Adrenal gland (tissue), 12 donors: ENCODE measurements around the gene ATXN2L. TPM values are rescaled to one million over a fixed set of nuclear protein-coding genes. Genes with fewer than 3 reads are reported as not detected.
A peak's percentile ranks its signal among the peaks of the same experiment; 100 is the strongest.

Experiments
- DNase-seq, 7 donors: peaks; one replicate each; pipeline ENCODE4 v3.0.0-alpha.2; 2019 to 2020
- H3K27ac ChIP-seq, 5 donors: fragments of 200-600 bp; sonication (generic) in 4 of 5; 1 replicate in 3 of 5; 2 replicates in 2 of 5; pipeline versions ENCODE4 v1.5.1 to v1.8.0; 2016 to 2020; ENCODE audit warnings: mild to moderate bottlenecking in 1 of 5
- H3K27me3 ChIP-seq: fragments of 200-600 bp; 2 replicates; pipeline ENCODE4 v1.8.0; 2021
- H3K36me3 ChIP-seq, 2 donors: fragments of 200-600 bp; replicated peaks in 1 of 2; 1 replicate in 1 of 2; 2 replicates in 1 of 2; pipeline versions ENCODE4 v1.5.1 to v1.8.0; 2018 to 2022
- H3K4me1 ChIP-seq, 2 donors: fragments of 200-600 bp; replicated peaks in 1 of 2; 1 replicate in 1 of 2; 2 replicates in 1 of 2; pipeline versions ENCODE4 v1.5.1 to v1.8.0; 2018 to 2021
- H3K4me3 ChIP-seq, 4 donors: fragments of 200-600 bp; sonication (generic) in 3 of 4; one replicate each; pipeline ENCODE4 v1.5.1; 2016 to 2018
- H3K9me3 ChIP-seq, 3 donors: fragments of 200-600 bp; sonication (generic) in 1 of 3; replicated peaks in 1 of 3; 1 replicate in 2 of 3; 2 replicates in 1 of 3; pipeline versions ENCODE4 v1.5.1 to v1.8.0; 2016 to 2021
- CTCF ChIP-seq, 6 experiments: fragments of 450-650 bp in 4 of 6; fragments of 200-600 bp in 2 of 6; sonication (generic) in 1 of 6; IDR thresholded peaks; 1 replicate in 5 of 6; 2 replicates in 1 of 6; pipeline versions ENCODE4 v1.5.1 to v1.8.0; 2016 to 2021; ENCODE audit warnings: antibody characterized with exemption in 6 of 6, mild to moderate bottlenecking in 2 of 6, moderate library complexity in 1 of 6
- POLR2A ChIP-seq, 2 donors: fragments of 450-650 bp; IDR thresholded peaks; one replicate each; pipeline ENCODE4 v1.6.1; 2017; ENCODE audit warnings: antibody characterized with exemption in 2 of 2, mild to moderate bottlenecking in 2 of 2, moderate library complexity in 1 of 2
- WGBS, 4 donors: extraction: QIAGEN DNeasy Blood & Tissue Kit in 2 of 4; methylation state at CpG; one replicate each; pipeline versions ENCODE4 v1.1.5 to v1.1.7; 2013 to 2017; 5-methylcytosine and 5-hydroxymethylcytosine counted together
- intact Hi-C, 2 donors: fragments of 100-400 bp; cut with DNase I; formaldehyde crosslinking; loops; one replicate each; pipeline versions ENCODE4 v1.14.1 to v1.15.0; 2022 to 2023
- polyA plus RNA-seq, 3 donors: library from polyadenylated mRNA; stranded (reverse); fragments of 200-250 nt in 2 of 3; fragments of 350-450 nt in 1 of 3; fragmentation: Illumina TruSeq in 1 of 3; extraction: RNeasy Lipid Tissue Mini Kit (QIAGEN cat#74804) in 1 of 3; gene quantifications; one replicate each; pipeline ENCODE4 v1.2.3, GENCODE V29; 2013 to 2014
- total RNA-seq, 9 donors: library from RNA; depleted of rRNA in 4 of 9; stranded (reverse); fragments of >200 nt in 4 of 9; fragments of 120-200 nt in 1 of 9; fragmentation: NEBNext Ultra II Directional in 1 of 9; extraction: Animal tissue kit (Norgen Biotek cat#: 25700) in 1 of 9; gene quantifications; one replicate each; pipeline versions ENCODE4 v1.1.0 to v1.2.4, GENCODE V29; 2013 to 2023
- donor health status: healthy with polysubstance abuse.
- donor health status: Bipolar disorder and iron deficiency.
- donor health status: DM: yes; HTN: yes; CAD: no.
- donor health status: DM: no; HTN: no; CAD: no.
- donor health status: DM: no; HTN: no; CAD: no.
- donor health status: DM: yes; HTN: yes; CAD: no.

The ATXN2L gene
- total and polyA plus RNA-seq, 12 donors: 26.1 to 342 (median 90.5) TPM

- peak overlapping the region; percentile 40 to 91 (median 86) for H3K27ac ChIP-seq
- peak in 1 of 7 donors; percentile 11 for DNase-seq
- TF ChIP-seq CTCF (IDR thresholded peaks at IDR 0.05) (no peak), POLR2A (IDR thresholded peaks at IDR 0.05) (no peak)
- 17 to 23% (median 19%) methylated on average over 2 to 5 of the region's 5 CpGs; no CpG with 5 or more reads in 1 of the 4 donors for WGBS, 4 donors
- intact Hi-C loops: loop anchor here in 1 of 2 donors (2.0 kb wide), 1 partner anchor 24 kb away; the partner anchor contains the start of gene ATXN2L
- no peaks in the 10 kb centered on the region for H3K27me3 ChIP-seq
- peak overlapping the region; percentile 19 to 96 (median 87) for H3K4me3 ChIP-seq
- peaks cover 0 to 31% of the 10 kb centered on the region in 2 donors for H3K36me3 ChIP-seq
- no peaks in the 10 kb centered on the region for H3K9me3 ChIP-seq
- peaks cover 15 to 20% of the 10 kb centered on the region in 2 donors for H3K4me1 ChIP-seq
Measured at GRCh38 chr16:28846933-28847273, 24.1 kb downstream of the ATXN2L start.

GRCh38 chr16:28858421-28858820, 35.6 kb downstream of the ATXN2L start:
- intact Hi-C loops: no loop called here
- H3K4me1 ChIP-seq: peaks cover 7% of the 10 kb centered on the region in 2 donors
- H3K36me3 ChIP-seq: no peaks in the 10 kb centered on the region
- H3K4me3 ChIP-seq: no peak overlapping the region
- DNase-seq: peak in 1 of 7 donors; percentile 18
- WGBS, 4 donors: 60 to 82% (median 70%) methylated on average over 8 of the region's 8 CpGs
- peak in 1 of 2 donors; percentile 29 for TF ChIP-seq POLR2A (IDR thresholded peaks at IDR 0.05)
- TF ChIP-seq CTCF (IDR thresholded peaks at IDR 0.05): no peak
- no peaks in the 10 kb centered on the region for H3K9me3 ChIP-seq
- peak overlapping the region in 4 of 5 donors; percentile 35 to 80 (median 48) for H3K27ac ChIP-seq
- no peaks in the 10 kb centered on the region for H3K27me3 ChIP-seq

- TF ChIP-seq CTCF (IDR thresholded peaks at IDR 0.05) (no peak), POLR2A (IDR thresholded peaks at IDR 0.05) (no peak)
- Histone ChIP-seq H3K27ac (peak overlapping the region in 2 of 5 donors; percentile 14 to 54), H3K36me3 (no peaks in the 10 kb centered on the region), H3K27me3 (no peaks in the 10 kb centered on the region), H3K4me3 (no peak overlapping the region), H3K4me1 (peaks cover 7 to 8% of the 10 kb centered on the region in 2 donors), H3K9me3 (no peaks in the 10 kb centered on the region)
- DNase-seq: no peak
- intact Hi-C loops: no loop called here
- WGBS, 4 donors: 74 to 91% (median 85%) methylated on average over 4 of the region's 4 CpGs
Measured at GRCh38 chr16:28859326-28859725, 36.5 kb downstream of the ATXN2L start.

GRCh38 chr16:28863929-28864793, 41.4 kb downstream of the ATXN2L start:
- DNase-seq: peak in 6 of 7 donors; percentile 51 to 67 (median 60)

More at GRCh38 chr16:28863929-28864793, 41.4 kb downstream of the ATXN2L start:
- H3K27me3 ChIP-seq: no peaks in the 10 kb centered on the region
- intact Hi-C loops: no loop called here
- H3K27ac ChIP-seq: peak overlapping the region; percentile 55 to 95 (median 89)
- H3K9me3 ChIP-seq: no peaks in the 10 kb centered on the region
- TF ChIP-seq CTCF (IDR thresholded peaks at IDR 0.05) (no peak), POLR2A (IDR thresholded peaks at IDR 0.05) (no peak)
- H3K36me3 ChIP-seq: peaks cover 0 to 24% of the 10 kb centered on the region in 2 donors
- 3 to 18% (median 4%) methylated on average over 7 to 42 of the region's 42 CpGs for WGBS, 4 donors
- H3K4me1 ChIP-seq: peaks cover 12 to 18% of the 10 kb centered on the region in 2 donors
- H3K4me3 ChIP-seq: peak overlapping the region; percentile 59 to 97 (median 91)
